Measurements from ENCODE around the gene GTF3C2. TPM values are rescaled to one million over a fixed set of nuclear protein-coding genes. Genes with fewer than 3 reads are reported as not detected.

Gene GTF3C2, protein sequence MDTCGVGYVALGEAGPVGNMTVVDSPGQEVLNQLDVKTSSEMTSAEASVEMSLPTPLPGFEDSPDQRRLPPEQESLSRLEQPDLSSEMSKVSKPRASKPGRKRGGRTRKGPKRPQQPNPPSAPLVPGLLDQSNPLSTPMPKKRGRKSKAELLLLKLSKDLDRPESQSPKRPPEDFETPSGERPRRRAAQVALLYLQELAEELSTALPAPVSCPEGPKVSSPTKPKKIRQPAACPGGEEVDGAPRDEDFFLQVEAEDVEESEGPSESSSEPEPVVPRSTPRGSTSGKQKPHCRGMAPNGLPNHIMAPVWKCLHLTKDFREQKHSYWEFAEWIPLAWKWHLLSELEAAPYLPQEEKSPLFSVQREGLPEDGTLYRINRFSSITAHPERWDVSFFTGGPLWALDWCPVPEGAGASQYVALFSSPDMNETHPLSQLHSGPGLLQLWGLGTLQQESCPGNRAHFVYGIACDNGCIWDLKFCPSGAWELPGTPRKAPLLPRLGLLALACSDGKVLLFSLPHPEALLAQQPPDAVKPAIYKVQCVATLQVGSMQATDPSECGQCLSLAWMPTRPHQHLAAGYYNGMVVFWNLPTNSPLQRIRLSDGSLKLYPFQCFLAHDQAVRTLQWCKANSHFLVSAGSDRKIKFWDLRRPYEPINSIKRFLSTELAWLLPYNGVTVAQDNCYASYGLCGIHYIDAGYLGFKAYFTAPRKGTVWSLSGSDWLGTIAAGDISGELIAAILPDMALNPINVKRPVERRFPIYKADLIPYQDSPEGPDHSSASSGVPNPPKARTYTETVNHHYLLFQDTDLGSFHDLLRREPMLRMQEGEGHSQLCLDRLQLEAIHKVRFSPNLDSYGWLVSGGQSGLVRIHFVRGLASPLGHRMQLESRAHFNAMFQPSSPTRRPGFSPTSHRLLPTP
- total RNA-seq (2014; rRNA removed; shearing (Covaris generic)): 52.9 and 72.5 TPM in 2 replicates
- polyA plus RNA-seq (2015; cell fraction: cytosol; rRNA removed): 46.4 and 48.0 TPM in 2 replicates
- polyA plus RNA-seq (2015; cell fraction: nucleus; rRNA removed): 109 and 110 TPM in 2 replicates

DNA sequence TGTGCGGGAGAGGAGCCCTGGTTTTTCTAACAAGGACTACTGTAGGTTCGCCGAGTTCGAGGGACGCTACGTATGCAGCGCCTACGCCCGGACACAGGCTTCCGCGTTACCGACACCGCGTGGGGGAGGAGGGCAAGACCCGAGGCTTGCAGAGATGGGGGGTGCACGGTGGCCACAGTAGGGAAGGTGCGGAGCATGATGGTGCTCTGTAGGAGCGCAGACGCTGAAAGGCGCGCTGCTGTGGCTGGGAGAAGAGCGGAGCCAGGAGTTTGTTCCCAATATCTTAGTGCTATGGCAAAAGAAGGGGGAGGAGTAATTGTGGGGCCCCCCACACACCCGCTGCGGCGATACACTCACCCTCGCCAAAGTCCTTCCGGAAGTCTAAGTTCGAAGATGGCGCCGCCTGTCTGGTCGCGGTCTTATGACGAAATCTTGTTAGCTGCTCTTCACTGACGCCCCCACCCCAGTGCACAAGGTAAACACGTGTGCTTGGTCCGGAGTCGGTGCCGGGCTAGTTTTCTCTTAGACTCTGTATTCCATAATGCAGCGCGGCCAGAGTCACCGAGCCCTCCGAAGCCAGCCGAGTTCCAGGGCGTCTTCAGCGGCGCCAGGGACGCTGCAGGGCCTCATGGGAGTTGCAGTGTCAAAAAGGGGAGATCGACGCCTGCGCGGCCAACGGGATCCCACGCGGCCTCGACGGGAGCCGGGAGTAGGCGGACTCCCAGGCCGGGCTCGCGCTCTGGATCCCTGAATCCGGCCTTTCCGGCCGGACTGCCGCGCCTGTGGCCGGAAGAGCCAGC lies at the start of gene GTF3C2:
TSS of gene GTF3C2 (minus strand) at position 383 of the 800 bp plus-strand sequence. CDS start 13,210 bp downstream, outside the sequence.
- peak; percentile 98 for DNase-seq (ENCODE audit: low read depth)

DNA sequence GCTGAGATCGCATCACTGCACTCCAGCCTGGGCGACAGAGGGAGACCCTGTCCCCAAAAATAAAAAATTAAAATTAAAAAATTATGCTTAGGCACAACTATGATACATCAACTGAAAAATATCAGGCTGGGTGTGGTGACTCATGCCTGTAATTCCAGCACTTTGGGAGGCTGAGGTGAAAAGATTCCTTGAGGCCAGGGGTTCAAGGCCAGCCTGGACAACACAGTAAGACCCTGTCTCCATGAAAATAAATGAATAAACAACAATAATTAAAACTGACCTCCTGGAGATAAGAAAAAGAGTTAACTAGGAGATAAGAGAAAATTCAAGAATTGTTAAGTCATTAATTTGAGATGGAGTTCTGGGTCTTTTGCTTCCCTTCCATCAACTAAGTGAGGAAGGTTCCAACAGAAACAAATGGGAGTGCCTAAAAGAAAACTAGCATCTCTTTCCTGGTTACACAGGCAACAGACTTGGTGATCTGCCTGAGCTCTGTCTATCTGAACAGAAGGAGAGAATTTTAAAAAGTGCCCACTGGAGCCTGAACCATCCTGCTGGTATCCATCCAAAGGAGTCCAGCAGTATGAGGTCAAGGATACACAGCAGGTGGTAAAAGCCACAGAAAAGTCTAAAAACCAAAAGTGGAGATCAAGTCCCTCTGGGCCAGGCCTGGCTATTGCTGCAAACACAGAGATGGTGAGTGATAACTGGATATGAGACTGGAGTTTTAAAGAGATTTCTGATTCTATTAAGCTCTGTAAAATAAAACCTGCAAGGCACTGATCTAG lies 44.0 kb upstream of the GTF3C2 start:
- no peak for DNase-seq (ENCODE audit: low read depth)

DNA sequence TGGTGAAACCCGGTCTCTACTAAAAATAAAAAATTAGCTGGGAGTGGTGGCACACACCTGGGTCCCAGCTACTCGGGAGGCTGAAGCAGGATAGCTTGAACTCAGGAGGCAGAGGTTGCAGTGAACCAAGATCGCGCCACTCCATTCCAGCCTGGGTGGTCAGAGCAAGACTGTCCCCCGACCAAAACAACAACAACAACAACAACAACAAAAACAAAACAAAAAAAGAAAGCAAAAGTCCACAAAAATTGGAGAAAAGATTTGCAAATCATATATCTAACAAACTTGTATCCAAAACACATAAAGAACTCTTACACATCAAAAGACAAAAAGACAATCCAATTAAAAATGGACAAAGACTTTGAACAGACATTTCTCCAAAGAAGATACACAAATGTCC lies 42.4 kb upstream of the GTF3C2 start:
- DNase-seq (ENCODE audit: low read depth): no peak

DNA sequence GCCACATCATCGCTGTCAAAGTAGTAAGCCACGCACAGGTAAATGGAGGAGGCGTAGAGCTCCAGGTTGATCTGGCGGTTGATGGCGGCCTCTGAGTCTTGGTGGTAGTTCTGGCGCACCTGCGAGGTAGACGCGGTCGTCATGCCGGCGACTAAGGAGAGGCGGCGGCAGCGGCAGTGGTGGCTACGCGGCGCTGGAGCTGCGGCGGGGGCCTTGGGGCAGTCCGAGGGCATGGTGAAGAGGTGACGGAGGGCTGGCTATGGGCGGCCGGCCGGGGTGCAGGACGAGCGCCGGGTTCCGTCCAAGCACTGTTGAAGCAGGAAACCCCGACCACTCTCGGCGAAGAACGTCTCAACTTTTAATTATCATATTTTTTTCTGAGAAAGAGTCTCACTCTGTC lies 36.7 kb upstream of the GTF3C2 start:
- no peak for DNase-seq (ENCODE audit: low read depth)

DNA sequence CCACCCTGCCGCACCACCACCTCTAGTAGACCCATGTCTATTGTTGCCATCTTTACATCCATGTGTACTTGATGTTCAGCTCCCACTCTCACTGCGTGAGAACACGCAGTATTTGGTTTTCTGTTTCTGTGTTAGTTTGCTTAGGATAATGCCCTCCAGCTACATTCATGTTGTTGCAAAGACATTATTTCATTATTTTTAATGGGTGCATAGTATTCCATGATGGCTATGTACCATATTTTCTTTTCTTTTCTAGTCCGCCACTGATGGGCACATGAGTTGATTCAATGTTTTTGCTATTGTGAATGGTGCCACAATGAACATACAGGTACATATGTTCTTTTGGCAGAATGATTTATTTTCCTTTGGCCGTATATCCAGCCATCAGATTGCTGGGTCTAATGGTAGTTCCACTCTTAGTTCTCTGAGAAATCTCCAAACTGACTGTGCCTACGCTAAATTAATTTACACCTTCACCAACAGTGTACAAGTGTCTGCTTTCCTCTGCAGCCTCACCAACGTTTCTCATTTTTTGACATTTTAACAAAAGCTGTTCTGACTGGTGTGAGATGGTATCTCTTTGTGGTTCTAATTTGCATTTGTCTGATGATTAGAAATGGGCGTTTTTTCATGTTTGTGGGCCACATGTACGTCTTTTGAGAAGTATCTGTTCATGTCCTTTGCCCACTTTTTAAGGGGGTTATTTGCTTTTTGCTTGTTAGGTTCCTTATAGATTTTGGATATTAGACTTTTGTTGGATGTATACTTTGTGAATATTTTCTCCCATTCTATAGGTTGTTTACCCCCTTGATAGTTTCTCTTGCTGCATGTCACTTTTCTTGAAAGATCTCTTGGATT lies 34.5 kb upstream of the GTF3C2 start:
- no peak for DNase-seq (ENCODE audit: low read depth)

DNA sequence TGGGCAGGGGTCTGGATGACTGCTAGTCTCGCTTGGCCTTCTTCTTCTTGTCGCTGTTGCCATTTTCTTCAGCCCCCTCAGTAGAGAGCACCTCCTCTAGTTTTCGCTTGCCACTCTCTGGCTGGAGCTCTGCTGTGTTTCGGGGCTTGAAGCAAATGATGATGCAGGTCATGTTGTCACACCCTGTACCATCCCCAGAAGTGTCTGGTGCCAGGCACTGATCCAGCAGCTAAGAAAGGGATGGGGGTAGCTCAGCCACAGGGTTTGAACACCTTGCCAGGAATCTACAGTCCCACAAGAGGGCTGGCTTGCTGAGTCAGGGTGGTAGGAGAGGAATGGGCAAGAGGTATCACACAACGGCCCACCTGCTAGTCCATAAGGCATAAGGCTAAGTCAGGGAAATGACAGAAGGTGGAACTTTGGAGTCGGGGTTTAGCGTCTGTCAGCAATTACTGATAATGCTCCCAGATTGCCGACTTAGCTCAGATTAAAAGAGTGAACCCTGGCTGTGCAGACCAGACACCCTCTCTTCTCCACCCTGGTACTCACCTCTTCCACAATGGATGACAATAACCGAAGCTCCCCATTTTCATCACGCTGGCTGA lies 25.1 kb upstream of the GTF3C2 start:
- no peak for DNase-seq (ENCODE audit: low read depth)

DNA sequence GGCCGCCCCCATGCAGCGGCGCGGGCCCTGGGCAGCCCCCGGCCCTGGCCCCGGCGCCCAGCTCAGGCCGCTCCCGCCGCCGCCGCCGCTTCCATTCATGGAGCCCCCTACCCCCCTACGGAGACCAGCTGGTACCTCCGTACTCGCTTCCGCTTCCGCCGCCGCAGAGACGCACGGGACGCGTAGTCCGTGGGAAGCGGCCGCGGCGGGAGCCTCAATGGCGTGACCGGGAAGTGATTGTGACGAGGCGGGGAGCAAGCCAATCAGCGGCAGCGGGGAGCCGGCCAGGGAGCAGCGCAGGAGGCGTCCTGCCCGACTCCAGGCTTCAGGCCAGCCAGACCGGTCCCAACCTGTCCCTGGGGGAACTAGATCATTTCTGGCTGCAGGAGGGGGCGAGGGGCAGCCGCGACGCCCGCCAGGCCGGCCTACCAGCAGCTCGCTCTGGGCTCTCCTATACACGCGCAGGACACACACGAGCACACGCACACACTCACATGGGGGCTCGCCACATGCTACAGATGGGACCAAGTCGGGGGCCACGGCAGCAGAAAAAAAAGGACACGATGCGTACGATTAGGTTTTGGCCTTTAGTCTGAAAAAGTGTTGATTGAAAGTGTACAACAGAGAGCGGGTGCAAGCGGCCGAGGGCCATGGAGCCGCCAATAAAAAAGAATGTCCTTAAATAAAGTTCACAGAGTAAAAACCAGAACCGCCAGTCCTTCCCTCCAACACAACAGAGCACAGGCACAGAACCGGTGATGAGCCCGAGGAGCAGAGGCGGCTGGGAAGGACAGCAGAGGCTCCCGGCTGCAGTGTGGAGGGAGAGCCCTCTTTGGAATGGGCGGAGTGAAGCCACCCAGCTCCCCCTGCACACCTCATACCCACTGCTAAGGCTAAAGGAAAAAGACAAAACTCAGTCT lies 24.3 kb upstream of the GTF3C2 start, which contains the start of gene ZNF513:
TSS of gene ZNF513 (minus strand) at position 109 of the 920 bp plus-strand sequence. CDS start 208 bp downstream, outside the sequence.
- peak; percentile 40 for DNase-seq (ENCODE audit: low read depth)

DNA sequence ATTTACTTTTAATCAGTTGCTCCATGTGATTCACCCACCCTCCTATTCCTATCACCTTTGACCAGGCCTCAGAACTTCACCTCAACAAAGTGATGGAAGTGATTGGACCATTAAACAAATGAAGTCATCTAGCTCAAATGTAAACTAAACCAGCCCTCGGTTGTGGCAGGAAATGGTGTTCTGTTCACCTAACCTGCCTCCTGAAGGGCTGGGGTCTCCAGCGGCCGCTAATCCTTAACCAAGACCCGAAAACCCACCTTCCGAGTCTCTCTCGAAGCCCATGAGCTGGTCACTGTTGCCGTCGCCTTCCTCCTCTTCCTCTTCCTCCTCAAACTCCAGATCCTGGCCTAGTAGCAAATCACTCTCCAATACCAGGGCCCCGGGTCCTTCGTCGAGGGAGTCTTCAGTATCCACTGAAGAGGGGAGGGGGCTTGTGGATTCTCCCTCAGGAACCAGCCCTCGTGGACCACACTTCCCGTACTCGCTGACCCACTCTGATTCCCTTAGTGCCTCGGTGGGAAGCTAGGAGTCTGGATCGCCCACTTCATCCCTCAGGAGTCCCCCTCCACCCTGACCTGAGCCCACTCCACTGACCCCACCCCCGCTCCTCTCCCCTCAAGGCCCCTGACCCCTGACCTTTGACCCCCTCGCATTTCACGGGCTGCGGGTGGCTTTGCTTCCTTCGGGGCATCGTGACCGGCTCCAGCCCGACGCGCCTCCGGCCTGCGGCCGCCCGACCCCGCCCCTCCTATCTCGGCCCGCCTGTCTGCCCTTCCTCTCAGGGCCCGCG lies 23.5 kb upstream of the GTF3C2 start:
- no peak for DNase-seq (ENCODE audit: low read depth)

DNA sequence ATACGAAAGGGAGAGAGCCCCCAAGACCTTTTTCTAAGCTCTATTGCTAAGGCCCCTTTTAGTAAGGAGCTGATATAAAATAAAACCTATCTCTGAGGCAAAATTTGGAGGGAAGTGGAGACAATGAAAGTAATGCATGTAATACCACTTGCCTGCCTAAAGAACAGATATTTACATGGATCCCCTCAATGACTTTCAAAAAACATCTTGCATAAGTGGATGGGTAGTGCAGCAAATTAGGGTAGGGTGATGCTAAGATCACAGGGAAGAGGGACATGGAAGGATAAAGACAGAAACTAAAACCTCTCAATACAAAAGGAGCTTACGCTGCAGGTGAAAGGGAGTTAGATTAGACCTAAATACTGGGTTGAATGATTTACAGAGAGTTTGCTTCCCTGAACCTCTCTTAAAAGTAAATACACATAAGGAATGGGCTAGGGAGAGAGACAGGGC lies 22.8 kb upstream of the GTF3C2 start:
- no peak for DNase-seq (ENCODE audit: low read depth)

DNA sequence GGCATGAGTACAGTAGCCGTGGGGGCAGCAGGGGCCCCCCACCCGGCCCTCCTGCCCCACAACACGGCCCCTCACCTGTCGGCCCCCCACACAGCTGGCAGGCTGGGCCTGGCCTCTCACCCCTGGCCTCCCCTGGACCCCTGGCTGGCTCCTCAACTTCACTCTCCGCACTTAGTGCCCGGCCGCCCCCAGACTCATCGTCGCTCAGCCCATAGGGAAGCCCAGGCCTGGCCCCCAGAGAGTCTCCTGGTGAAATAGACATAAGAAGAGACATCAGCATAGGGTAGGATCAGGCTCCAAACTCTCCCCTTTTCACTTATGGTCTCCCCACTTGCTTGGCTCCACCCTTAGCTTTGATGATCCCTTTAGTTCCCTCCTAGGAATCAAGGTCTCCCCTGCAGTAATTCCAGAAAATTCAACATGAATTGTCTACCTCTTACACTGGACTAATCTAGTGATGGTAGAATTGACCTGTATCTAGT lies 22.3 kb upstream of the GTF3C2 start:
- no peak for DNase-seq (ENCODE audit: low read depth)

DNA sequence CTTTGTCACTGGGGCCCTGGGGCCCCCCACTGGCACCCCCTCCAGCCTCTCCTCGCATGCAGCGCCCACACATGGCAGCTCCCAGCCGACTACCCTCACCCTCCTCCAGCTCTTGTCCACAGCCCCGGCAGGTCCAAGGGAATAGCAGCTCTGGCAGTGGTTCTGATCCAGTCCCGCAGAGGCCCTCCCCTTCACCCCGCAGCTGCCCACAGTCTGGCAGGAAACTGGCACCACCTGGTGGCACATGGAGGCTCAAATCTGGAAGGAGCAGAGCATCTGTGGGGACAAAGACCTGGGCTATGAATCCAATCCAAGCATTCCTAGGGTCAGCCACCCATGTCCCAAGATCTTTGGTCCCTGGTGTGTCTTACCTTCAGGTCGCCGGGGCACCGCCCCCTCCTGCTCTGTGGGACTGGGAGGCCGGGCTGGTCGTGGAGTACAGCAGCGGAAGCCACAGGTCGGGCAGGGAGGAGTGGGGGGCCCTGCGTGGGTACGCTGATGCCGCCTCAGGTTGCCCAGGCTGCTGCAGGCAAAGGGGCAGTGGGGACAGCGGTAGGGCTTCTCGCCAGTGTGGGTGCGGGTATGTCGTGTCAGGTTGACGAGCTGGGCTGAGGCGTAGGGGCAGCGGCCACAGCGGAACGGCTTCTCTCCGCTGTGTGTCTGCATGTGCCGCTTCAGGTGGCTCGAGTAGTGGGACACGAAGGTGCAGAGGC lies 21.7 kb upstream of the GTF3C2 start:
- no peak for DNase-seq (ENCODE audit: low read depth)

DNA sequence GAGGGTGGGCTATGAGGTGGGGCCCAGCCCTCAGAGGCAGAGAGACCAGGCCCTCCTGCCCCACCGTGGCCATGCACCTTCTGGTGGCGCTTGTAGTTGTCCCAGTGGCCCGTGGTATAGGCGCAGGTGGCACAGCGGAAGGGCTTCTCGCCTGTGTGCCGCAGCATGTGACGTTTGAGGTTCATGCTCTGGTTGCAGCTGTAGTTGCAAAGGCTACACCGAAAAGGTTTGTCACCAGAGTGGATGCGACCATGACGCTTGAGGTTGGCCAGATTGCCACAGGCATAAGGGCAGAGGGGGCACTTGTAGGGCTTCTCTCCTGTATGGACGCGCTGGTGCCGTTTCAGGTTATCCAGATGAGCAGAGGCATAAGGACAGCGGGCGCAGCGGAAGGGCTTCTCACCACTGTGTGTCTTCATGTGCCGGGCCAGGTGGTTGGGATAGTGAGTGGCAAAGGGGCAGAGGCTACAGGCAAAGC lies 21.1 kb upstream of the GTF3C2 start:
- DNase-seq (ENCODE audit: low read depth): no peak

DNA sequence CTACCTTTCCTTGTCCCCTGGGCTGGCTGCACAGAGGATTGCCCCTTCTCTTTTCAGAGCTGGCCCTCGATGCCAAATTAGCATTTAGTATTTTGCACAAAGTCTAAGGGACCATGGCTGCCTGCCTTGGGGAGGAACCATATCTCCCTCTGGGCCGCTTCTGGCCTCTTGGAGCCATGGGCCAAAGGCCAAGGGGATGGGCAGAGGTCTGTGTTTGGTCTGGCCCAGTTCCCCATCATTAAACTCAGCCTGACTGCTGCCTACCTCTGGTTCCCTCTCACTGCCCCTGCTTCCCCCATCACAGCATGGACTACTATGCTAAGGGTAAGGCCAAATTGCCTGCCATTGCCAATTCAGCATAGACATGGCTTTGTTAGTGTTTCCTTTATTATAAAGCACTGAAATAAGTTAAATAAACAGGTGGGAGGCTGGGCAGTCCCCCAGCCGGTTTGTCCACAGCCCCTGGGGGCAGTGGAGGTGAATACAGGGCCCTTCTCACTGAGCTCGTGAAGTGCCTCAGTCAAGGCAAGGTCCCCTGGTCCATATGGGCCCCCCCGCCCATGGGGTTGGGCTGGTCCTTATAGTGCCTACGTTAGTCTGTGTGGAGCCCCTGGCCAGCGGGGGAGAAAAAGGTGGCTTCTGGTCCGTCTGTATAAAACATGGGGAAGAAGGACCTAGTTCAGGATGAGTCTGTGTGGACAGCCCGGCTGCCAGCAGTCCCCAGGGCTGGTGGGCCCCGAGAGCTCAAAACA lies 20.5 kb upstream of the GTF3C2 start:
- DNase-seq (ENCODE audit: low read depth): no peak

DNA sequence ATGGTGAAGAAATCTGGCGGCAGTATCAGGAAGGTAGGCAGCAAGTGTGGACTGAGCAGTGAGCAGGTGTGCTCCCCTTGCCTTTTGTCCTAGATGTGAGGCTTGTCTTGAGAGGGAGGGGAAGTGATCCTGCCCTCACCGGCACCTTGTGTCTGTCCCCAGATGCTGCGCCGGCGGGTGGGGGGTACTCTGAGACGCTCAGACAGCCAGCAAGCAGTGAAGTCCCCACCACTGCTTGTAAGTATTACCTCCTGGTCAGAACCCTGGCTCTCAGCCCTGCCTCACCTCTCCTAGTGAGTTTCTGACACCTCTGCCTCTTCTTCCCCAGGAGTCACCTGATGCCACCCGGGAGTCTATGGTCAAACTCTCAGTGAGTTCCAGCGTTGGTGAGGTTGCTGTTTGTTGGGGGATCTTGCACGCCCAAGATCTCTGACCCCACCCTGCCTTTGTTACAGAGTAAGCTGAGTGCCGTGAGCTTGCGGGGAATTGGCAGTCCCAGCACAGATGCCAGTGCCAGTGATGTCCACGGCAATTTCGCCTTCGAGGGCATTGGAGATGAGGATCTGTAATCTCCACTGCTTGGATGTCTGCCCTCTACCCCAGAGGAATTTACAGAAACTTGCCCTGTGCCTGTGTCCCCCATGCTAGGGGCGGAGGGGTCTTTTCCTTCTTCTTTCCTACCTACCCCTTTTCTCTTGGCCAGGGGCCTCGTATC lies 19.7 kb upstream of the GTF3C2 start:
- no peak for DNase-seq (ENCODE audit: low read depth)
